Measurements from ENCODE around the gene FMN1. TPM values are rescaled to one million over a fixed set of nuclear protein-coding genes. Genes with fewer than 3 reads are reported as not detected.

The FMN1 gene
- total and polyA plus RNA-seq, 4 donors: 0.26 to 23.4 (median 9.8) TPM

DNA sequence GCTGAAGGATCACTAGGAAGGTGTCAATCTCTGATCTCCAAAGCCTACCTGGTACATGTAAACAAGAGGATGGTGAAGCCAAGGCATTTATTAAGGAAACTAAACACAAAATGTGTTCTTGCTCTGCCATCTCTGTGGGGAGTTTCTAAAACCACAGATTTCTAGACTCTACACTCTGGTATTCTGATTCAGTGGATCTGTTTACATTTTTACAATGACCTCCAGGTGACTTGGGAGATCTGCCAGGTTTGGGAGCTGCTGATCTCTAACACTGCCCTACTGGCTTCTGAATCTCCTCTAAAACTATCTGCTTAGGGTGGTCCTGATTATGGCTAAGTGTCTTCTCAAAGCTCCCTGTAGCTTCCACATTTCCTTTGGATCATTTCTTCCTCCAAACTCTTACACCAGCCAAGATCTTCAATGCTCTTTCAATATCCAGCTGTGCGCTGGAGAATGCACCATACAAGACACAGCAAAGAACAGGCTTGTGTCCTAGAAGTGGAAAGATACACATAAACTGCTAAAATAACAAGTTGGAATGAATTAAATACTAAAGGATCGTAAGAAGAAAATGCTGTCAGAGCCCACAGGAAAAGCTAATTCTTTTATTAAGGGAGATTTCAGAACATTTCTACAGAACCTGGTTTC lies 404.0 kb downstream of the FMN1 start:
- Histone ChIP-seq H3K4me1 (ENCODE audit: control insufficient read depth in 1 of 2, insufficient read depth in 2 of 2, low read length in 2 of 2) (no peaks in the 10 kb centered on the region), H3K9me3 (ENCODE audit: control insufficient read depth, low read length) (no peaks in the 10 kb centered on the region), H3K36me3 (ENCODE audit: control insufficient read depth in 1 of 2, insufficient read depth in 2 of 2, low read length in 1 of 2) (no peaks in the 10 kb centered on the region), H3K4me3 (ENCODE audit: low read length in 2 of 2) (no peak overlapping the region), H3K27me3 (ENCODE audit: control insufficient read depth in 1 of 2, insufficient read depth in 2 of 2, low read length in 1 of 2) (peaks cover 0 to 3% of the 10 kb centered on the region in 2 donors), H3K27ac (ENCODE audit: low read depth in 1 of 2, low read length in 2 of 2) (no peak overlapping the region)
- no peak for DNase-seq
- intact Hi-C loops (cut with DNase I): no loop called here
- WGBS, 2 donors: 81 to 85% methylated on average over 2 of the region's 2 CpGs
- ATAC-seq (ENCODE audit: low FRiP score): no peak

DNA sequence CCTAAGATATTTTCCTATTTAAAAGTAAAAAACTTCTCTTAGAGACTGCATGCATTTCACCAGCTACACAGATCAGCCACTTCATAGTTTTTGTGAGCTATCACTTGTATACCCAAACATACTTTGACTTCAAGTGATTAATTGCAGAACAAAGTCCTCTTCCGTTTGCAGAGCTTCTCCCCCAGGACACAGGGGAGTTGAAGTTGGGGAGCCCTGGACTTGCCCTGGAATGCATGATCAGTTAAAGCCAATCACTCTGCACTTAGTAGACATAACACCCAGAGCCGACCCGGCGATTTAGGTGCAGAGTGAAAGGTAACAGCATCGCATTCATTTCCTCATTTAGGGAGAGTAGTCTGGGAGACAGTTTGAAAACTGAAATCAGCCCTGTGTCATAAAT lies 406.6 kb downstream of the FMN1 start:
- H3K36me3 ChIP-seq (ENCODE audit: control insufficient read depth in 1 of 2, insufficient read depth in 2 of 2, low read length in 1 of 2): no peaks in the 10 kb centered on the region
- H3K4me1 ChIP-seq (ENCODE audit: control insufficient read depth in 1 of 2, insufficient read depth in 2 of 2, low read length in 2 of 2): no peaks in the 10 kb centered on the region
- no peaks in the 10 kb centered on the region for H3K9me3 ChIP-seq (ENCODE audit: control insufficient read depth, low read length)
- intact Hi-C loops (cut with DNase I): no loop called here
- 32 to 37% methylated on average over 5 of the region's 5 CpGs for WGBS, 2 donors
- ATAC-seq (ENCODE audit: low FRiP score): no peak
- peaks cover 0 to 3% of the 10 kb centered on the region in 2 donors for H3K27me3 ChIP-seq (ENCODE audit: control insufficient read depth in 1 of 2, insufficient read depth in 2 of 2, low read length in 1 of 2)
- H3K4me3 ChIP-seq (ENCODE audit: low read length in 2 of 2): no peak overlapping the region
- no peak overlapping the region for H3K27ac ChIP-seq (ENCODE audit: low read depth in 1 of 2, low read length in 2 of 2)
- no peak for DNase-seq

DNA sequence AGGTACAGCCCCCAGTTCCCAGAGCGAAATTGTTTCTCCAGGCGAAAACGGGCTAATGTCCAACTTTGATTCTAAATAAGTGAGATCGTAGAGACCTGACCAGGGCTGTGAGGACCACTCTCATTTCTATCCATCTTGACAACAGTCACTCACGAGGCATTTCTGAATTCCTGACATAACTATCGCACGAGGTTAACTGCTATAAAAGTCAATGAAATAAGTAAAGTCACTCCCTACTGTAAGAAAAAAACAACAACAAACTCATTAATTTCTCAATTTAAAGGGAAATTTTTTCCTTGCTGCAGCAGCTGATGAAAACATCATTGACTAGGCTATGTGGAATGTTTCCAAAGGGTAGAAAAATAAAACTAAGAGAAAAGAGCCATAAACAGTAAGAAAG lies 407.6 kb downstream of the FMN1 start:
- intact Hi-C loops (cut with DNase I): no loop called here

DNA sequence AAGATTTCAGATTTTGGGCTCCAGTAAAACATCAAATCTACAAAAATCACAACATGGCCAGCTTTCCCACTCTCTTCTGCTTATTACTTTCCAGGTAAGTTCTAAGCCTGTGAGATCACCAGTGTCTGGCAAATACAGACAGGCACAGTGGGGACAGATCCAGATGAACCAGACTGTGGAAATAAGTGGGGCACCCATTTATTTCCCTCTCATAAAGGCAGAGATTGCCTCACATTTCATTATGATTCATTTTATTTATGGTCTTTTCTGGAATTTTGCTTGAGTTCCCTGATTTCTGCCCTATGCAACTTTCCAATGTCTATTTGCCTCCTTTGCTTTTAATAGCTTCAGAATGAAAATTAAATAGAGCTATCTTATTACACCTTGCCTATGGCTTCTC lies 409.9 kb downstream of the FMN1 start:
- intact Hi-C loops (cut with DNase I): no loop called here
- no peak overlapping the region for H3K4me3 ChIP-seq (ENCODE audit: low read length in 2 of 2)
- no peaks in the 10 kb centered on the region for H3K9me3 ChIP-seq (ENCODE audit: control insufficient read depth, low read length)
- H3K27ac ChIP-seq (ENCODE audit: low read depth in 1 of 2, low read length in 2 of 2): no peak overlapping the region
- peaks cover 0 to 3% of the 10 kb centered on the region in 2 donors for H3K27me3 ChIP-seq (ENCODE audit: control insufficient read depth in 1 of 2, insufficient read depth in 2 of 2, low read length in 1 of 2)
- no peak for ATAC-seq (ENCODE audit: low FRiP score)
- no peaks in the 10 kb centered on the region for H3K36me3 ChIP-seq (ENCODE audit: control insufficient read depth in 1 of 2, insufficient read depth in 2 of 2, low read length in 1 of 2)
- no peaks in the 10 kb centered on the region for H3K4me1 ChIP-seq (ENCODE audit: control insufficient read depth in 1 of 2, insufficient read depth in 2 of 2, low read length in 2 of 2)
- DNase-seq: no peak

More for the DNA sequence above, 407.6 kb downstream of the FMN1 start:
- WGBS, 2 donors: 63% methylated on average over 7 of the region's 7 CpGs
- peaks cover 0 to 3% of the 10 kb centered on the region in 2 donors for H3K27me3 ChIP-seq (ENCODE audit: control insufficient read depth in 1 of 2, insufficient read depth in 2 of 2, low read length in 1 of 2)
- no peak overlapping the region for H3K27ac ChIP-seq (ENCODE audit: low read depth in 1 of 2, low read length in 2 of 2)
- ATAC-seq (ENCODE audit: low FRiP score) (no peak), DNase-seq (no peak)
- no peaks in the 10 kb centered on the region for H3K36me3 ChIP-seq (ENCODE audit: control insufficient read depth in 1 of 2, insufficient read depth in 2 of 2, low read length in 1 of 2)
- no peaks in the 10 kb centered on the region for H3K9me3 ChIP-seq (ENCODE audit: control insufficient read depth, low read length)
- H3K4me3 ChIP-seq (ENCODE audit: low read length in 2 of 2): no peak overlapping the region
- no peaks in the 10 kb centered on the region for H3K4me1 ChIP-seq (ENCODE audit: control insufficient read depth in 1 of 2, insufficient read depth in 2 of 2, low read length in 2 of 2)

DNA sequence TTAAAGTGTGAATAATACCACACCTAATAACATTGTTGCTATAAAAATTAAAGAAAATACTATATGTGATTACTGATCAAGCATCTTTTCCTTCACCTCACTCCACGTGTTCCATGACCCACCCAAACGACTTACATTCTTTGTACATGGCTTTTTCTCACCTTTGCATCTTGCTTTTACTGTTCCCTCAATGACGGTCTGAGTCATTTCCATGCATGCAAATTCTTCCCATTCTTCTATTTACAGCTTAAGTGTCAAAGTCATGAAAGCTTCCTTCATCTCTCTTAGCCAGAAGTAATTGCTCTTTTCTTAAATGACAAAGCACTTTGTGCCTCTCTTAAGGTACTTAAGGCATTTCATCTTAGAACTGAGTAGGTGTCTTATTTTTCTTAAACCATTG lies 412.7 kb downstream of the FMN1 start:
- Histone ChIP-seq H3K4me1 (ENCODE audit: control insufficient read depth in 1 of 2, insufficient read depth in 2 of 2, low read length in 2 of 2) (no peaks in the 10 kb centered on the region), H3K27me3 (ENCODE audit: control insufficient read depth in 1 of 2, insufficient read depth in 2 of 2, low read length in 1 of 2) (no peaks in the 10 kb centered on the region), H3K9me3 (ENCODE audit: control insufficient read depth, low read length) (no peaks in the 10 kb centered on the region), H3K36me3 (ENCODE audit: control insufficient read depth in 1 of 2, insufficient read depth in 2 of 2, low read length in 1 of 2) (no peaks in the 10 kb centered on the region), H3K4me3 (ENCODE audit: low read length in 2 of 2) (no peak overlapping the region), H3K27ac (ENCODE audit: low read depth in 1 of 2, low read length in 2 of 2) (no peak overlapping the region)
- ATAC-seq (ENCODE audit: low FRiP score): no peak
- intact Hi-C loops (cut with DNase I): no loop called here
- DNase-seq: no peak
- WGBS, 2 donors: 66 to 69% methylated on average over 3 of the region's 3 CpGs

DNA sequence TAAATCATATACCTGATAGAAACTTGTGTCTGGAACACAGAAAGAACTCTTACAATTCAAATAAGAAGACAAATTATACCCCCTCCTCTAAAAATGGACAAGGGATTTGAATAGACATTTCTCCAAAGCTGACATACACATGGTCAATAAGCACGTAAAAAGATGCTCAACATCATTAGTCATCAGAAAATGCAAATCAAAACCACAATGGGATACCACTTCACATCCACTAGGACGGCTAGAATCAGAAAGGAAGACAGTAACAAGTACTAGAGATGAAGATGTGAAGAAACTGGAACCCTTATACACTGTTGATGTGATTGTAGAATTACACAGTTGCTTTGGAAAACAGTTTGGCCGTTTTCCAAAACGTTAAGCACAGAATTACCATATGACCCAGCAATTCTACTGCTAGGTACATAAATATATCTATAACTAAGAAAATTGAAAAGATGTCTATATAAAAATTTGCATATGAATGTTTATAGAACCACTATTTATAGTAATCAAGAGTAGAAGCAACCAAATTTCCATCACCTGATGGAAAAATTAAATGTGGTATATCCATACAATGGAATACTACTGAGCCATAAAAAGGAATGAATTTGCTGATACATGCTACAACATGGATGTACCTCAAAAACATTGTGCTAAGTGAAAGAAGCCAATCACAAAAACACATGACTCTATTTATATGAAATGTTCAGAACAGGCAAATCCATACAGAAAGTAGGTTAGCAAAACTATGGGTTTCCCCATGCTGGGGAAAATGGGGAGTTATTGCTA lies 415.9 kb downstream of the FMN1 start:
- no peak for ATAC-seq (ENCODE audit: low FRiP score)
- no peaks in the 10 kb centered on the region for H3K36me3 ChIP-seq (ENCODE audit: control insufficient read depth in 1 of 2, insufficient read depth in 2 of 2, low read length in 1 of 2)
- no peaks in the 10 kb centered on the region for H3K9me3 ChIP-seq (ENCODE audit: control insufficient read depth, low read length)
- no peak overlapping the region for H3K4me3 ChIP-seq (ENCODE audit: low read length in 2 of 2)
- no peak for DNase-seq
- no peaks in the 10 kb centered on the region for H3K4me1 ChIP-seq (ENCODE audit: control insufficient read depth in 1 of 2, insufficient read depth in 2 of 2, low read length in 2 of 2)
- intact Hi-C loops (cut with DNase I): no loop called here
- no peak overlapping the region for H3K27ac ChIP-seq (ENCODE audit: low read depth in 1 of 2, low read length in 2 of 2)
- no peaks in the 10 kb centered on the region for H3K27me3 ChIP-seq (ENCODE audit: control insufficient read depth in 1 of 2, insufficient read depth in 2 of 2, low read length in 1 of 2)
- 83 to 84% methylated on average over 4 of the region's 4 CpGs for WGBS, 2 donors

DNA sequence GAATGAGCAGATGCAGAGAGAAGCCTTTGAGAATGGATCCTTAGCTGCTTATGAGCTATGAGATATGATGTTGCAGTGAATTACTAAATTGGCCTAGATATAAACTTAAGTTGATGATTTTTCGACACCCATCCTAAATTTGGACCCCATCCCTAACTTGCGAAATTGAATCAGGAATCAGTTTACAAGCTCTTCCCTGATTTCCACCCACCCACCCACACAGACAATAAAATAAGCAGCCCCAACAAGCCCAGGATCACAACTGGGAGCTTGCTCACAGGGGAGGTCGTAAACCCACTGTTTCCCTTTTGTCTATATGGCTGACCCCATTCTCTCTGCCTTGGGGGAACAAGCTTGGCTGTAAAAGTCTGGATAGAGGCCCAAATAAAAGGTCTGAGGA lies 419.4 kb downstream of the FMN1 start:
- Histone ChIP-seq H3K9me3 (ENCODE audit: control insufficient read depth, low read length) (no peaks in the 10 kb centered on the region), H3K27me3 (ENCODE audit: control insufficient read depth in 1 of 2, insufficient read depth in 2 of 2, low read length in 1 of 2) (no peaks in the 10 kb centered on the region), H3K36me3 (ENCODE audit: control insufficient read depth in 1 of 2, insufficient read depth in 2 of 2, low read length in 1 of 2) (no peaks in the 10 kb centered on the region), H3K27ac (ENCODE audit: low read depth in 1 of 2, low read length in 2 of 2) (no peak overlapping the region), H3K4me1 (ENCODE audit: control insufficient read depth in 1 of 2, insufficient read depth in 2 of 2, low read length in 2 of 2) (no peaks in the 10 kb centered on the region), H3K4me3 (ENCODE audit: low read length in 2 of 2) (no peak overlapping the region)
- 76 to 86% methylated on average over 3 of the region's 3 CpGs for WGBS, 2 donors
- intact Hi-C loops (cut with DNase I): no loop called here
- ATAC-seq (ENCODE audit: low FRiP score) (no peak), DNase-seq (no peak)

DNA sequence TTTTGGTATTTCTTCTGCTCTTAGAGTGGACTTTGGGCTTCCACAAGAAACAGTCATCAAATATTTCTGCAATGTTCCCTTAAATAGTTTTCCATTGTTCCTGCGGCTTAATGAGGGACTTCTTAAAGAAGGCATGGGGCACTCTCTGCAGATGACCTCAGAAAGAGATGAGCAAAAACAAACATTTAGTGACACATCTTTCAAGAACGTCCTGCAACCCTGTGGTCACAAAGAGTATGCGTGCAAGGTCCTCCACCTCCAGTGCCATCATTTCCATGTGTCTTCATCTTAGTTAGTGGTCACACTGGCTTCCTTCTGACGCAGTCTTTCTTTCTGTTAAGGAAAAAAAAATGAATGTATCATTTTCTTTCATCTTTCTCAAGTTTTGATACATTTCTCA lies 420.5 kb downstream of the FMN1 start:
- H3K36me3 ChIP-seq (ENCODE audit: control insufficient read depth in 1 of 2, insufficient read depth in 2 of 2, low read length in 1 of 2): no peaks in the 10 kb centered on the region
- 75 to 83% methylated on average over 4 of the region's 4 CpGs for WGBS, 2 donors

DNA sequence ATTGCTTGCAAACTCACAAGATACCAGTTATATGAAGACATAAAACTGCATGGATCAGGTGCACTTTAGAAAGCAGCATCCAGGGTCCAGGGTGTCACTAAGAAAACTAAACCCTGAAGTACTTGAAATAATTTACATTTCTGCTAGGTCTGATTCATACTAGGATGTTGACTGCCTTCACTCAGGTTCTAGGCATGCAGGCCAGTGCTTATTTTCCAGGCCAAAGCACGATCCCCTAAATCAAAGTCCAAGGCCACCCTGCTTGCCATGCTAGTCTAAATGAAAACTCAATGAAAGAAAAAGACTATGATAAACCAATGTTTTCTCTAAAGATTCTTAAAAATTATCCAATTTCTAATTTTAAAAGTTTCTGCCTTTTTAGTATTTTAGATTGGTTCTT lies 427.3 kb downstream of the FMN1 start:
- 85 to 87% methylated on average over 1 of the region's 1 CpG for WGBS, 2 donors
- intact Hi-C loops (cut with DNase I): no loop called here

More for the DNA sequence above, 420.5 kb downstream of the FMN1 start:
- Histone ChIP-seq H3K9me3 (ENCODE audit: control insufficient read depth, low read length) (no peaks in the 10 kb centered on the region), H3K4me3 (ENCODE audit: low read length in 2 of 2) (no peak overlapping the region), H3K27me3 (ENCODE audit: control insufficient read depth in 1 of 2, insufficient read depth in 2 of 2, low read length in 1 of 2) (no peaks in the 10 kb centered on the region), H3K4me1 (ENCODE audit: control insufficient read depth in 1 of 2, insufficient read depth in 2 of 2, low read length in 2 of 2) (no peaks in the 10 kb centered on the region), H3K27ac (ENCODE audit: low read depth in 1 of 2, low read length in 2 of 2) (no peak overlapping the region)
- intact Hi-C loops (cut with DNase I): no loop called here
- ATAC-seq (ENCODE audit: low FRiP score) (no peak), DNase-seq (no peak)

More for the DNA sequence above, 427.3 kb downstream of the FMN1 start:
- no peaks in the 10 kb centered on the region for H3K4me1 ChIP-seq (ENCODE audit: control insufficient read depth in 1 of 2, insufficient read depth in 2 of 2, low read length in 2 of 2)
- no peak overlapping the region for H3K27ac ChIP-seq (ENCODE audit: low read depth in 1 of 2, low read length in 2 of 2)
- DNase-seq (no peak), ATAC-seq (ENCODE audit: low FRiP score) (no peak)
- H3K27me3 ChIP-seq (ENCODE audit: control insufficient read depth in 1 of 2, insufficient read depth in 2 of 2, low read length in 1 of 2): no peaks in the 10 kb centered on the region
- H3K9me3 ChIP-seq (ENCODE audit: control insufficient read depth, low read length): no peaks in the 10 kb centered on the region
- H3K4me3 ChIP-seq (ENCODE audit: low read length in 2 of 2): no peak overlapping the region
- no peaks in the 10 kb centered on the region for H3K36me3 ChIP-seq (ENCODE audit: control insufficient read depth in 1 of 2, insufficient read depth in 2 of 2, low read length in 1 of 2)

All from aorta (tissue), 5 donors.